Naive B cell (primary cell): ENCODE results near the gene DNAJC18. TPM values are rescaled to one million over a fixed set of nuclear protein-coding genes. Genes with fewer than 3 reads are reported as not detected.

Source experiments
- ATAC-seq, 2 donors: fragments of 150-1000 bp; cut with Tn5 transposase; 2 replicates each; pipeline ENCODE4 v1.10.0; 2021; ENCODE audit warnings: low read depth in 2 of 2, mild to moderate bottlenecking in 2 of 2, moderate library complexity in 2 of 2
- DNase-seq: peaks from one replicate; pipeline ENCODE4 v3.0.0; 2022
- H3K27ac Mint-ChIP-seq, 6 donors: one replicate each; pipeline ENCODE4 v1.8.0; 2020 to 2022; ENCODE audit warnings: mild to moderate bottlenecking in 6 of 6, mixed read lengths in 6 of 6, moderate library complexity in 5 of 6, inconsistent platforms in 2 of 6
- H3K27me3 Mint-ChIP-seq, 3 donors: one replicate each; pipeline ENCODE4 v1.8.0; 2021 to 2022; ENCODE audit warnings: mixed read lengths in 3 of 3, mild to moderate bottlenecking in 1 of 3
- H3K36me3 Mint-ChIP-seq, 2 donors: one replicate each; pipeline ENCODE4 v1.8.0; 2020 to 2022; ENCODE audit warnings: mixed read lengths in 2 of 2, inconsistent platforms in 1 of 2, mild to moderate bottlenecking in 1 of 2
- H3K4me1 Mint-ChIP-seq, 3 donors: one replicate each; pipeline ENCODE4 v1.8.0; 2020 to 2022; ENCODE audit warnings: mixed read lengths in 3 of 3, inconsistent platforms in 1 of 3, mild to moderate bottlenecking in 1 of 3, moderate library complexity in 1 of 3
- H3K4me3 Mint-ChIP-seq, 8 donors: one replicate each; pipeline ENCODE4 v1.8.0; 2020 to 2022; ENCODE audit warnings: mild to moderate bottlenecking in 8 of 8, mixed read lengths in 8 of 8, moderate library complexity in 8 of 8, inconsistent platforms in 2 of 8
- H3K9me3 Mint-ChIP-seq, 7 donors: one replicate each; pipeline ENCODE4 v1.8.0; 2020 to 2022; ENCODE audit warnings: mixed read lengths in 7 of 7, mild to moderate bottlenecking in 5 of 7, inconsistent platforms in 2 of 7, moderate library complexity in 1 of 7
- polyA plus RNA-seq, 6 donors: library from polyadenylated mRNA; unstranded; fragments of 300-500 nt; fragmentation: Illumina TruSeq; gene quantifications; one replicate each; pipeline ENCODE4 v1.2.3, GENCODE V29; 2021; ENCODE audit warnings: low read depth in 6 of 6

The DNAJC18 gene
- polyA plus RNA-seq, 6 donors from 2014 or later, result 4.3 to 10.0 (median 4.8) TPM; not detected in 1

DNA sequence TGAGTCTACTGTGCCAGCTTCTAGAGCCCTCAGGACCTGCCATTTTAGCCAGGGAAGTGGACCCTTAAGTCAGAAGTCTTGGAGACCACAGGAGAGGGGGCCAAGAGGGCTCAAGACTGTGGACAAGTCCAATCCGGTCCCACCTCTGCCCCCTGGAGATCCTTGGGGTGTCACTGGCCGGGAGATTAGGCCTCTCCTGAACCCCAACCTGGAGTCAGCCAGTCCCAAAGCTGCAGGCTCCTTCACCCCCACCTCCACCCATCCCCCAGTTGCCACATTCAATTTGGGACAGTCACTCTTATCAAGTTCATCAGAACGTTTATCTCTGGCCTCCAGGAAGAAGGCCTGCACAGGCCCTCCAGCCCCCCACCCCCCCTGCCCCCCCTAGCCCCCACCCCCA lies 56.5 kb downstream of the DNAJC18 start:
- H3K4me1 Mint-ChIP-seq, result peaks cover 48 to 65% (median 60%) of the 10 kb centered on the region in 3 donors
- peak overlapping the region in 2 of 6 donors; percentile 52 to 66 for H3K27ac Mint-ChIP-seq
- DNase-seq (no peak), ATAC-seq (no peak)
- no peaks in the 10 kb centered on the region for H3K9me3 Mint-ChIP-seq
- H3K27me3 Mint-ChIP-seq, result no peaks in the 10 kb centered on the region
- H3K36me3 Mint-ChIP-seq, result no peaks in the 10 kb centered on the region
- peak overlapping the region in 1 of 8 donors; percentile 25 for H3K4me3 Mint-ChIP-seq

GRCh38 chr5:139381837-139382761 lies 57.2 kb downstream of the DNAJC18 start:
- no peaks in the 10 kb centered on the region for H3K27me3 Mint-ChIP-seq
- DNase-seq (no peak), ATAC-seq (no peak)
- H3K9me3 Mint-ChIP-seq, result no peaks in the 10 kb centered on the region
- peak overlapping the region in 3 of 8 donors; percentile 19 to 26 (median 25) for H3K4me3 Mint-ChIP-seq
- H3K4me1 Mint-ChIP-seq, result peaks cover 41 to 58% (median 52%) of the 10 kb centered on the region in 3 donors
- peaks cover 0 to 3% of the 10 kb centered on the region in 2 donors for H3K36me3 Mint-ChIP-seq
- H3K27ac Mint-ChIP-seq, result peak overlapping the region in 3 of 6 donors; percentile 43 to 66 (median 52)

- DNase-seq (no peak), ATAC-seq (no peak)
- Mint-ChIP-seq H3K36me3 (peaks cover 0 to 4% of the 10 kb centered on the region in 2 donors), H3K4me1 (peaks cover 25 to 35% (median 35%) of the 10 kb centered on the region in 3 donors), H3K9me3 (no peaks in the 10 kb centered on the region), H3K27me3 (no peaks in the 10 kb centered on the region), H3K4me3 (no peak overlapping the region), H3K27ac (peak overlapping the region in 5 of 6 donors; percentile 42 to 89 (median 72))
Observed at GRCh38 chr5:139379626-139380449, 59.5 kb downstream of the DNAJC18 start.

GRCh38 chr5:139378941-139379361 lies 60.4 kb downstream of the DNAJC18 start:
- peaks cover 0 to 4% of the 10 kb centered on the region in 2 donors for H3K36me3 Mint-ChIP-seq
- no peak overlapping the region for H3K4me3 Mint-ChIP-seq
- peak overlapping the region in 1 of 6 donors; percentile 38 for H3K27ac Mint-ChIP-seq
- H3K9me3 Mint-ChIP-seq, result no peaks in the 10 kb centered on the region
- no peak for ATAC-seq
- no peak for DNase-seq
- H3K4me1 Mint-ChIP-seq, result peaks cover 17 to 28% (median 26%) of the 10 kb centered on the region in 3 donors
- no peaks in the 10 kb centered on the region for H3K27me3 Mint-ChIP-seq

DNA sequence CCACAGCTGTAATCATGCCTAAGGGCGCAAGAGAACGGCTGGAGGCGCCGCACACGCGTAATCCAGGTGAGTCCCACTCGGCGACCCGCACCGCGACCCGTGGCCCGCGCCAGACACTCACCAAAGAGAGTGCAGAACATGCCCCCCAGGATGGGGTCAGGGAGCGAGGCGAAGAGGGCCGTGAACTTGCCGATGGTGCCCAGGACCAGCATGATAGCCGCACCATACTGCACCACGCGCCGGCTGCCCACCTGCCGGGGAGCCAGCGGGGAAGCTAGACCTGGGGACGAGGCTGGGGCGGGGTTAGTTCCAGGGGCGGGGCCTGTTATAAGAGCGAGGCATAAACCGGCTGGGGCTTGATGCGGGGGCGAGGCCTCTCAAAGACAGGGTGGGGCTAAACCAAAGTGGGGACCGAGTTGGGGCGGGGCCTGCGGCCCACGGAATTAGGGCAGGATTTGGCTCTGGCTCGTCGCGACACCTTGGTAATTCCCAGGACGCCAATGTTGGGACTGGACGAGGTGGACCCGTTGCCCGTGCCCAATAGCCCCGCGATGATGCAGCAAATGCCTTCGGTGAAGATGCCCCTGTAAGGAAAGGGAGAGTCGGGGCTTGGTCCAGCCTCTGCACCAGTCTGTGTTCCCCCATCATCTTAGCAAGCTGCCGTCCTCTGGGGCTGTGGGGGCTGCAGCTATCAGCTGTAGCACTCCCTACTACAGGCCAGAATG lies 61.1 kb downstream of the DNAJC18 start:
- H3K27me3 Mint-ChIP-seq, result no peaks in the 10 kb centered on the region
- peaks cover 0 to 4% of the 10 kb centered on the region in 2 donors for H3K36me3 Mint-ChIP-seq
- no peak overlapping the region for H3K27ac Mint-ChIP-seq
- H3K4me3 Mint-ChIP-seq, result no peak overlapping the region
- H3K4me1 Mint-ChIP-seq, result peaks cover 17 to 22% (median 19%) of the 10 kb centered on the region in 3 donors
- no peaks in the 10 kb centered on the region for H3K9me3 Mint-ChIP-seq
- DNase-seq (no peak), ATAC-seq (peak in 1 of 2 donors; percentile 32)

- Mint-ChIP-seq H3K9me3 (no peaks in the 10 kb centered on the region), H3K27ac (peak overlapping the region in 2 of 6 donors; percentile 65 to 79), H3K27me3 (no peaks in the 10 kb centered on the region), H3K4me1 (peaks cover 13 to 16% (median 13%) of the 10 kb centered on the region in 3 donors), H3K36me3 (peaks cover 0 to 6% of the 10 kb centered on the region in 2 donors), H3K4me3 (no peak overlapping the region)
- DNase-seq, result no peak
- ATAC-seq, result no peak
Observed at GRCh38 chr5:139377226-139377625, 62.1 kb downstream of the DNAJC18 start.

GRCh38 chr5:139376364-139376763 lies 63.0 kb downstream of the DNAJC18 start:
- DNase-seq (no peak), ATAC-seq (no peak)
- Mint-ChIP-seq H3K9me3 (no peaks in the 10 kb centered on the region), H3K27ac (peak overlapping the region in 2 of 6 donors; percentile 30 to 52), H3K4me1 (peaks cover 8 to 11% (median 8%) of the 10 kb centered on the region in 3 donors), H3K36me3 (peaks cover 0 to 7% of the 10 kb centered on the region in 2 donors), H3K27me3 (no peaks in the 10 kb centered on the region), H3K4me3 (no peak overlapping the region)

DNA sequence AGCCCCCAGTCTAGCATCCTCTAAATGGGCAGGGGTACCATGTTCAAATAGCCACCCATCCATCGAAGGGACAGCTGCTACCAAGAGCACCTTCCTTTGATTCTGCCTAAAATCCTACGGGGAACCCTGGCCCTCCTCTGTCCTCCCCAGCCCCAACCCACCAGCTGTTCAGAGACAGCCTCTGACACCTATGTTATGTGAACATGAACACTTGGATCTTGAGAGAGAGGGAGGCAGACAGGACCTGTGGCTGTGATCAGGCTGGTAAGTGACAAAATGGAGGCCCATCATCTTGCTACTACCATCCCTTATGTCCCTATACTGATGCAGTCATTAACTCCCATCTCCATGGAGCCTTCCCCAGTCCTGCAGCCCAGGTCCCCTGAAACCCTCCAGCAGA lies 64.4 kb downstream of the DNAJC18 start:
- ATAC-seq (no peak), DNase-seq (no peak)
- H3K4me1 Mint-ChIP-seq, result peaks cover 3 to 5% (median 3%) of the 10 kb centered on the region in 3 donors
- H3K9me3 Mint-ChIP-seq, result no peaks in the 10 kb centered on the region
- H3K27ac Mint-ChIP-seq, result peak overlapping the region in 3 of 6 donors; percentile 22 to 70 (median 37)
- H3K4me3 Mint-ChIP-seq, result no peak overlapping the region
- peaks cover 0 to 7% of the 10 kb centered on the region in 2 donors for H3K36me3 Mint-ChIP-seq
- H3K27me3 Mint-ChIP-seq, result no peaks in the 10 kb centered on the region

- Mint-ChIP-seq H3K36me3 (peaks cover 0 to 11% of the 10 kb centered on the region in 2 donors), H3K9me3 (no peaks in the 10 kb centered on the region), H3K27ac (peak overlapping the region in 2 of 6 donors; percentile 66 to 84), H3K4me1 (peaks cover 0 to 5% (median 0%) of the 10 kb centered on the region in 3 donors), H3K27me3 (no peaks in the 10 kb centered on the region), H3K4me3 (no peak overlapping the region)
- no peak for ATAC-seq
- no peak for DNase-seq
Observed at GRCh38 chr5:139371482-139372435, 67.6 kb downstream of the DNAJC18 start.

DNA sequence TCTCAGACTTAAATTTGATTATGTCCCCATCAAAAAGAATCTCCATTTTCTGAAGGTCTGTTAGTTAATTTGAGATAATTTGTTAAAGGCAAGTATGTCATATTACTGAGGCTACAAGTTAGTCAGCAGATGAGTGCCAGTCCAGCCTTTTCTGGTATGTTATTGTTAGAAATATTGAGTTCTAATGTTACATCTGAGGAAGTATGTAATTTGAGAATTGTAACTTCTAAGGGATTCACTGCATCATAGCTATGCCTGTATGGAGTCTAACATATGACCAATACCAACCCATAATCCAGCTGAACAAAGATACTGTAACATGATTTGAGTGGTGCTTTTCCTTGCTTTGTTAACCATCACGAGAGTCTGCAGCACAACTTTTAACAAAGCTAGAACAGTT lies 70.1 kb downstream of the DNAJC18 start:
- no peak for ATAC-seq
- no peaks in the 10 kb centered on the region for H3K4me1 Mint-ChIP-seq
- H3K27ac Mint-ChIP-seq, result peak overlapping the region in 1 of 6 donors; percentile 28
- H3K9me3 Mint-ChIP-seq, result no peaks in the 10 kb centered on the region
- H3K36me3 Mint-ChIP-seq, result peaks cover 4 to 17% of the 10 kb centered on the region in 2 donors
- no peak overlapping the region for H3K4me3 Mint-ChIP-seq
- no peak for DNase-seq
- no peaks in the 10 kb centered on the region for H3K27me3 Mint-ChIP-seq

DNA sequence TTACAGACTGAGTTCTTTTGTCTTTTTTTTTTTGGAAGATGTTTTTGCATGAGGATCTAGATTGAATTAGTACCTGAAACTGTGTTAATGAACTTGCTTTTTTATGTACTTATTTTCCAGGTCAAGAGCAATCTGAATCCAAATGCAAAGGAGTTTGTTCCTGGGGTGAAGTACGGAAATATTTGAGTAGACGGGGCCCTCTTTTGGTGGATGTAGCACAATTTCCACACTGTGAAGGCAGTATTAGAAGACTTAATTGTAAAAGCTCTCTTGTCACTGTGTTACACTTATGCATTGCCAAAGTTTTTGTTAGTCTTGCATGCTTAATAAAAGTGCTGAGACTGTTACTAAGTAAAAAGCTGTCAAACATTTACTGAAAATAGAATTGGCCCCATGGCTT lies 70.7 kb downstream of the DNAJC18 start:
- no peak overlapping the region for H3K4me3 Mint-ChIP-seq
- H3K9me3 Mint-ChIP-seq, result no peaks in the 10 kb centered on the region
- H3K4me1 Mint-ChIP-seq, result no peaks in the 10 kb centered on the region
- peaks cover 10 to 21% of the 10 kb centered on the region in 2 donors for H3K36me3 Mint-ChIP-seq
- ATAC-seq (no peak), DNase-seq (no peak)
- H3K27me3 Mint-ChIP-seq, result no peaks in the 10 kb centered on the region
- H3K27ac Mint-ChIP-seq, result peak overlapping the region in 3 of 6 donors; percentile 39 to 92 (median 66)

- Mint-ChIP-seq H3K4me1 (peaks cover 0 to 10% (median 4%) of the 10 kb centered on the region in 3 donors), H3K27me3 (no peaks in the 10 kb centered on the region), H3K9me3 (no peaks in the 10 kb centered on the region), H3K36me3 (peaks cover 10 to 18% of the 10 kb centered on the region in 2 donors), H3K27ac (peak overlapping the region in 1 of 6 donors; percentile 16), H3K4me3 (no peak overlapping the region)
- ATAC-seq (no peak), DNase-seq (no peak)
Observed at GRCh38 chr5:139364466-139364865, 74.9 kb downstream of the DNAJC18 start.
